HG02588 (cell line): ENCODE results near the gene DLX6.

ENCODE experiments used
- ATAC-seq: cut with Tn5 transposase; IDR thresholded peaks from one replicate; pipeline ENCODE4 v1.9.1; 2021; ENCODE audit warnings: mild to moderate bottlenecking, moderate library complexity; ENCODE audit not compliant: unreplicated experiment

Gene DLX6

DNA sequence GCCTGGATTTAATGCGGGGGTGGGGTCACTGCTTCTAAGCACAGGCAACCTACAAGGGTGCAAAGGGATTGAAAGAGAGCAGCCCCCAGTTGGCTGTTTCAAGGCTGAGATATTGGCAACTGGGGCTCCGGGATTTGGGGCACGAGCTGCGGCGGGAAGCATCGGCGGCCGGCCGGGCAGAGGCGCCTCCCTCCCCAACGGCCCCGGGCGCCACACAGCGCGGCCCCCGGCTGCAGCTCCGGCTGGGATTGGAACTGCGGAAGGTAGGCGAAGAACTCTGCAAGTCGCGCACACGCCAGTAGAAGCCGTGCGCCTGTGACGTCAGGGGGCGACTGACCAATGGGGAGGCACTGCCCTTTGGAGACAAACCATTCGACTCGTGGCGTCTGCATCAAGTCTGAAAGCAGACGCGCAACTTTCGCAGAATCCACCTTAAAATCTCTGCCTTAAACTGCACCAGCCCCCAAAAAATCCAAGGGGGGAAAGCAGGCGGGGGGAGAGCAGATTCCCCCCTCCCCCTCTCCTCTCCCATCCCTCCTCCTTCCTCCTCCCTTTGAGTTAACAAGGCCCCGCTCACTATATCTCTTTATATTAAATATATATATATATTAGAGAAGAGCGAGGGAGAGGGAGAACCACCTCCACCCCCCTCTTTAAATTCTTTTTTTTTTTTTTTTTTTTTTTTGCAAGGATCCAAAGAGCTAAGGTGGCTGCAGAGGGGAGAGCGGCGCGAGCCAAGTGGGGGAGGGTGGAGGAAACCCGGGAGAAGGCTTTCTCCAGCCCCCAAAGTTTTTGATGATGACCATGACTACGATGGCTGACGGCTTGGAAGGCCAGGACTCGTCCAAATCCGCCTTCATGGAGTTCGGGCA, at the start of gene DLX6:
DLX6 (plus strand) TSS at position 371 of the 872 bp plus-strand sequence; CDS start at position 796, 425 bp downstream.
- ATAC-seq, result peak; percentile 5

GRCh38 chr7:96959135-96959534, 46.2 kb upstream of the DLX6 start:
- ATAC-seq, result no peak

GRCh38 chr7:96962221-96962885, 43.0 kb upstream of the DLX6 start:
- ATAC-seq, result no peak

DNA sequence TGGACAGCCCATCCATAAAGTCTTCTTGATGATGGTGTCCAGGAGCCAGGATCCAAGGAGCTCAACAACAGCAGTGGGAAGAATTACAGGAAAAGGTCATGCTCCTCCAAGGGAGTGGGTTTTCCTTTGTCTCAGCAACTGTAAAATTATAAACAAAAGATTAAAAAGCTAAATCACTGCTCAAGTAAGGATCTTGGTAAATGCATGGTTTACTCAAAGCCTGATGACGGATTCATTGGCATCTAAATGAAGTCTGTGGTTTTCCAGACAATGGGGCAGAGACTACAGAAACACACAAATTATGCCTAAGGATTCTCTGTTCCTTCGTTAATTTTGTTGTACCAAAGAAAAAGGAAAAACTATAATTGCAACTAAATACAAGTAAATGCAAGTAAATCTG, 36.4 kb upstream of the DLX6 start:
- no peak for ATAC-seq

DNA sequence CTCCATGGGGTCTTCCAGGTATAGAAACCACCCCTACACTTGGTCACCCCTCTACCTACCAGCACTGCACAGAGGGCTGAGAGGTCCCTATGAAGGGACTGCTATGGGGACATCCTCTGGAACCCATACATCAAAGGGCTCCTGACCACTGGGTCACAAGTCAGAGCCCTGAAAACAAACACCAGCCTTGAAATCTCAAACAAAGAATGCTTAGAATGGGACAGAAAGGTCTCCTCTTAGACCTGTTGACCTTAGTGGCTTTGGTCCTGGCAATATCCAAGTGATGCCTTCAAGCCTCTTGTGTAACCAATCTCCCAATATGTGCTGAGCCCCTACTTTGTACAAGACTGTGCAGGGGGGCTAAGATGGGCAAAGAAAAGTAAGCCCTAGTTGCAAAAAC, 34.6 kb upstream of the DLX6 start:
- no peak for ATAC-seq

GRCh38 chr7:96973986-96974385, 31.4 kb upstream of the DLX6 start:
- no peak for ATAC-seq

DNA sequence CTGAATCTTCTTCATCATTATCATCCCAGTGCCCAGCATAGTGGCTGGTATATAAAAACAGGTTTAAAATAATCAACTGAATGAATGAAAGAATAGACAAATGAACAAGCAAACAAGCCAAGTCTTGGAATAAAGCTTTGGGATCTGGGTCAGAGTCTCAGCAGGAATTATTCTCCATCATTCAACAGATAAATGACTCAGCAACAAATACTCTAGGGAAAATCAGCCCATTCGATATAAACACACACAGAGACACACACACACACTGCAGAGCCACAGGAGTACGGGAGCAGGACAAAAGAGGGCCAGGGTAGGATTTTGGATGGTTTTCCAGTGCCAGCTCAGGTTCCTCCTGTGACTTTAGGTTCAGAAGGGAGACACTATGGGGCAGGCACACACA, 29.2 kb upstream of the DLX6 start:
- ATAC-seq, result no peak

- ATAC-seq, result no peak
Measured at GRCh38 chr7:96977445-96977844, 27.9 kb upstream of the DLX6 start.

- ATAC-seq, result no peak
Measured at GRCh38 chr7:96979551-96980276, 25.6 kb upstream of the DLX6 start.

GRCh38 chr7:96982586-96982985, 22.8 kb upstream of the DLX6 start:
- no peak for ATAC-seq

DNA sequence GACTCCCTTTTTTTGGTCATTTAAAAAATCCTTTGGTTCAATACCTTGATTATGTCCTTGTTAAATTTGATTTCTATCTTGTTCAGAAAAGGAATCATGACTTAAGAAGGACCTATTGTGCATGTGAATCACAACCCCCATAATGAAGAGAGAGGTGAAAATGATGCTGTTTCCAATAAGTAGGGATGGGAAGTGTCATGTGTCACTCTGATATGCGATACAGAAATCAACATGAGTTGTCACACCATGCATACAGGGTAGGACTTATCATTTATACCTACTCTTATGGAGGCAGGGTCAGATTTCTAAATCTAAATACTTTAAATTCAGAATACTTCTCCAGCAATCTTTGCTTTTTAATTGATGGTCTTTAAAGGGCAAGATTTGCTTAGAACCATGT, 19.4 kb upstream of the DLX6 start:
- no peak for ATAC-seq

DNA sequence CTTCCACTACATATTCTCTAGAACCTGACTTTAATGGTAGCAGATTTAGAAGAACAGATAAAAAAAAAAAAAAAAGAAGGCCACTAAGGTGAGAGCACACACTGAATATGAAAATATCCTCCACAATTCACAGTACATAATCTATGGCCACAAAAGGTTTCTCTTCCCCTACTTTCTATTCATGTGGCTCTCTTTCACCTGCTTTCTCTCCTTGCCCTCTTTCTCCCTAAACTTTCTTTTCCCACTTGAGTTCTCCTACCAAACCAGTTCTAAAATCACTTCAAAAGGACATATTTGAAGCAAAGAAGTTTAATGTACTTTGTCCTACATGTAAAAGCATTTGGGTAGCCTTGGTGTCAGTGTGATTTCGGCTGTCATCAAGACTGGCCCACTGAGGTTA, 18.5 kb upstream of the DLX6 start:
- ATAC-seq, result no peak

- ATAC-seq, result no peak
Measured at GRCh38 chr7:96987719-96988118, 17.6 kb upstream of the DLX6 start.

DNA sequence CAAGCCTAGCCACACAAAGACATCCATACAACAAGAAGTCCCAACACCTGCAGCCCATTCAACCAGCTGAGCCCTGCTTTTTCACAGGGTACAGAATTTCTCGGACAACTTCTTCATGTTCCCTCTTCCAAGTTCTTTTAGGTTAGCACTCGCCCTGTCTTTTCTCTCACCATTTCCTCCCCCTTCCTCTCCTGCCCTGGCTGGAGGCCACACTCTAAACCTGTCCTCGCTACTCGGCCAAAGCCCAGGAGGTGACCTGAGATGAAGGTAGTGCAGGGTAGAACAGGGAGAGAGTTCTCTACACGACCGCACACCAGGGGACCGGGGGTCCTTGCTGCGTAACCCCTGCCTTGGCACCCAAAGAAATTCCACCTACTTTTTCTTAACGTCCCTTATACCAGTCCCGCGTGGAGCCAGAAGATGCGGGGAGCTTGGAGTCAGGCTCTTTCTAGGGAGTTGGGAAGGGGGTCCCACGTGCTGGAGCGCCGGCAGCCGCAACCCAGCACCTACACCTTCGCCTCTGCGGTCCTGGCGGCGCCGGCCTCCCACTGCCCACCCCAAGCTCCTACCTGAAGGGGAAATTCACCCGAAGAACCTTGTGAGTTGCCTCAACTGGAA, 16.0 kb upstream of the DLX6 start:
- ATAC-seq, result no peak

GRCh38 chr7:96989859-96990317, 15.5 kb upstream of the DLX6 start:
- no peak for ATAC-seq

- no peak for ATAC-seq
Measured at GRCh38 chr7:96991546-96992191, 13.7 kb upstream of the DLX6 start.

- no peak for ATAC-seq
Measured at GRCh38 chr7:96992192-96993005, 13.0 kb upstream of the DLX6 start.

DNA sequence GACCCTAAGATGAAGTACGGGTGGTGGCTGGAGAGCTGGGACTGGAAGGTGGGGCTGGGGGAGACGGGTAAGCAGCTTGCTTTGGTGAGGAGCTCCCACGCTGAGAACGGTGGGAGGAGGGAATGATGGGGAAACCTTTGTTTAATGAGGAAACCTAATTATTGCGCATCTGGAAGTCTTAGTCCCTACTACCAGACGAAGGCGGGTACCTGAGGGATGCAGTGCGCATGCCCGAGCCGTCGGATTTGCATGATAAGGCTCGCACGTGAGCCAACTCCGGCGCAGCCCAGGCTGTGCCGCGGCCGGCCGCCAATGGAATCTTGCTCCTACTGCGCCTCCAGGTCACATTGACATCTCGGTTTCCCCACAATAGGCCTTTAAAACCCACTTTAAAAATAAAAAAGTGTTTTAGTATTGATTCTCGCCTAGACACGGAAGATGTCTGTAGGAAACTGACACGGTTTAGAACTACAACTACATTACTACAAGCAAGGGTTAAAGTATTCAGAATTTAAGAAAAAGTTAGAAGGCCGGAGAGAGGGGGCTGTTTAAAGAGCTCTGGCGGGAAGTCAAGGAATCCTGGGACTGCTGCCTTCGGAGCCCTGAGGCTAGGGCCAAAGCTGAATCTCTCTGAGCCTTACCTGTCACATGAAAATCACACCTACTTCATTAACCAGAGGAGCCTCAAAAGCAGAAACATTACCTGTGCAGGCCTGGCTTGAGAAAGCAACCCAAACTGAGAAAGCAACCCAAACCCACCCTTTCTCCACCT, 12.1 kb upstream of the DLX6 start:
- no peak for ATAC-seq

DNA sequence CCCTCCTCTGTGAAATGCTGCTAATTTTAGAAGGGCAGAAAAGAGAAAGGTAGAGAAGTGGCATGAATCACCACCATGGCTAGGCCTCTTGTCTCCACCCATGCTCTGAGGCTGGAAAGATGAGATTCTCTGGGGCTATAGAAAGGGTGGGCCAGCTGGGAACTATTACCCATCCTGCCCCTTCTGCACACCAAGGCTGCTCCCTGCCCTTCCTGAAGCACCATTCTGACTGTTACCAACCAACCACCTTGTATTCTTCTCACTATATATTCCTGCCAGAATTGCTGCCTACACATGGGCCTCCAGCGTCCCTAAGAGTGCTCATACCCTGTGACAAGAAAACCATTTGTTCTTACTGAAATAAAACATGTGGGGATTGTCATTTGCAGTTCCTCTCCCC, 11.4 kb upstream of the DLX6 start:
- no peak for ATAC-seq
